Panc1 (cell line): ENCODE measurements around the gene MTHFS. TPM values are rescaled to one million over a fixed set of nuclear protein-coding genes. Genes with fewer than 3 reads are reported as not detected.

Source experiments
- ATAC-seq: fragments of 200-7000 bp; cut with Tn5 transposase; 2 replicates; pipeline ENCODE4 v1.9.1; 2020; ENCODE audit warnings: mild to moderate bottlenecking, moderate library complexity
- BruUV-seq: library from RNA; stranded (reverse); fragments of 400-500 nt; replicated peaks from 2 replicates; lab custom pipeline; 2021; lab: Mats Ljungman, UMichigan
- CTCF ChIA-PET: fragments of 300-600 bp; sonication (Branson Sonifier 250); formaldehyde crosslinking; loops from one replicate; lab custom pipeline; 2022; ENCODE audit warnings: antibody characterized with exemption; lab: Charles Lee
- POLR2A ChIA-PET: fragments of 300-600 bp; sonication (Branson Sonifier 250); formaldehyde crosslinking; loops from one replicate; lab custom pipeline; 2022; ENCODE audit warnings: antibody characterized with exemption; lab: Charles Lee
- DNase-seq: peaks from one replicate; pipeline ENCODE4 v3.0.0-alpha.2; 2010; ENCODE audit warnings: low read depth, low spot score
- H3K27ac ChIP-seq: 2 replicates; pipeline ENCODE4 v1.5.1; 2011; ENCODE audit warnings: mild to moderate bottlenecking, low read length, inconsistent platforms
- H3K27me3 ChIP-seq: fragments of 200-500 bp; sonication (Bioruptor generic); 2 replicates; pipeline ENCODE4 v1.6.0; 2014; ENCODE audit warnings: low read length, inconsistent platforms; ENCODE audit not compliant: control insufficient read depth, insufficient read depth
- H3K36me3 ChIP-seq: fragments of 200-500 bp; sonication (Bioruptor generic); 2 replicates; pipeline ENCODE4 v1.5.1; 2014; ENCODE audit warnings: inconsistent platforms, mild to moderate bottlenecking, low read length, moderate library complexity; ENCODE audit not compliant: control insufficient read depth, insufficient read depth
- H3K4me1 ChIP-seq: 2 replicates; pipeline ENCODE4 v1.5.1; 2011; ENCODE audit warnings: inconsistent platforms, mild to moderate bottlenecking, low read length, moderate library complexity; ENCODE audit not compliant: control insufficient read depth, insufficient read depth
- H3K4me3 ChIP-seq, 2 experiments: 2 replicates each; pipeline ENCODE4 v1.5.1; 2011 to 2012; ENCODE audit warnings: low read depth in 2 of 2, low read length in 2 of 2, mild to moderate bottlenecking in 2 of 2, inconsistent platforms in 1 of 2, moderate library complexity in 1 of 2
- H3K9me3 ChIP-seq: fragments of 200-500 bp; sonication (Bioruptor generic); 2 replicates; pipeline ENCODE4 v1.5.1; 2014; ENCODE audit warnings: low read depth, mild to moderate bottlenecking, inconsistent platforms, low read length, moderate library complexity; ENCODE audit not compliant: control insufficient read depth, insufficient read depth
- POLR2AphosphoS5 ChIP-seq: IDR thresholded peaks from 2 replicates; pipeline ENCODE4 v1.6.1; 2012; ENCODE audit warnings: mild to moderate bottlenecking, low read depth, low read length, moderate library complexity
- REST ChIP-seq, 2 experiments: IDR thresholded peaks; 2 replicates each; pipeline ENCODE4 v1.6.1; 2011 to 2012; ENCODE audit warnings: low read depth in 2 of 2, control low read depth in 1 of 2, low read length in 1 of 2, mild to moderate bottlenecking in 1 of 2, moderate library complexity in 1 of 2; ENCODE audit not compliant: insufficient read depth in 1 of 2
- SIN3A ChIP-seq: IDR thresholded peaks from 2 replicates; pipeline ENCODE4 v1.6.1; 2012; ENCODE audit warnings: low read depth, mild to moderate bottlenecking, low read length, moderate library complexity, borderline replicate concordance; ENCODE audit not compliant: insufficient read depth
- TCF7L2 ChIP-seq: IDR thresholded peaks from 2 replicates; pipeline ENCODE4 v1.6.1; 2011; ENCODE audit warnings: mild to moderate bottlenecking, low read depth, low read length, inconsistent platforms
- in situ Hi-C: cut with HindIII; loops from 2 replicates; pipeline ENCODE4 v1.10.0; 2016; ENCODE audit warnings: low sequenced_read_pairs, low pct_unique_long_range_greater_than_20kb
- intact Hi-C: fragments of 100-400 bp; cut with micrococcal nuclease; formaldehyde crosslinking; loops from one replicate; pipeline ENCODE4 v1.10.0; 2022; ENCODE audit not compliant: unreplicated experiment
- total RNA-seq: library from RNA; stranded (reverse); gene quantifications from one replicate; pipeline ENCODE4 v1.2.1, GENCODE V29; 2021; ENCODE audit not compliant: unreplicated experiment
- TF ChIP-seq, protein P1 (sequence below): fragments of 450-650 bp; IDR thresholded peaks from 2 replicates; pipeline ENCODE4 v1.5.1; 2017; ENCODE audit warnings: mild to moderate bottlenecking

The MTHFS gene
- total RNA-seq, 1 experiment from 2014 or later = 50.0 TPM

DNA sequence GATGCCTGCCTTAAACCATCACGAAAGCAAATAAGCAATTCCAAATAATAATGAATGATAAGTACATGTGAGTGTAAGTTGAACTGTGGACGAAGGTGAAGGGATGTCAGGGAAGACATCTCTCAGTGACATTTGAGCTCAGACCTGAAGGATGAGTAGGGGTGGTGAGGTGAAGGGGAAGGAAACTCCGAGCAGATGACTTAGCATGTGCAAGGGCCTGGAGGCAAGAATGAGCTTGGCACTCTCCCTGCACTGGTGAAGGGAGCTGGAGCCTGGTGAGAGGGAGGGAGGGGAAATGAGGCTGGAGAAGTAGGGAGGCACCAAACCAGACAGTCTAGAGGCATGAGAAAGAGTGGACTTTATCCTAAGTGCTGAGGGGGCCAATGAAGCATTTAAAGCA, 84.3 kb downstream of the MTHFS start:
- H3K4me3 ChIP-seq = no peak overlapping the region
- no peak for ATAC-seq
- no peak for DNase-seq
- no peak for TF ChIP-seq POLR2AphosphoS5
- no peak for TF ChIP-seq REST (IDR thresholded peaks at IDR 0.05; ENCODE audit: insufficient read depth in 1 of 2, low read depth in 2 of 2, low read length in 1 of 2)
- TF ChIP-seq SIN3A = no peak
- TF ChIP-seq, protein P1, sequence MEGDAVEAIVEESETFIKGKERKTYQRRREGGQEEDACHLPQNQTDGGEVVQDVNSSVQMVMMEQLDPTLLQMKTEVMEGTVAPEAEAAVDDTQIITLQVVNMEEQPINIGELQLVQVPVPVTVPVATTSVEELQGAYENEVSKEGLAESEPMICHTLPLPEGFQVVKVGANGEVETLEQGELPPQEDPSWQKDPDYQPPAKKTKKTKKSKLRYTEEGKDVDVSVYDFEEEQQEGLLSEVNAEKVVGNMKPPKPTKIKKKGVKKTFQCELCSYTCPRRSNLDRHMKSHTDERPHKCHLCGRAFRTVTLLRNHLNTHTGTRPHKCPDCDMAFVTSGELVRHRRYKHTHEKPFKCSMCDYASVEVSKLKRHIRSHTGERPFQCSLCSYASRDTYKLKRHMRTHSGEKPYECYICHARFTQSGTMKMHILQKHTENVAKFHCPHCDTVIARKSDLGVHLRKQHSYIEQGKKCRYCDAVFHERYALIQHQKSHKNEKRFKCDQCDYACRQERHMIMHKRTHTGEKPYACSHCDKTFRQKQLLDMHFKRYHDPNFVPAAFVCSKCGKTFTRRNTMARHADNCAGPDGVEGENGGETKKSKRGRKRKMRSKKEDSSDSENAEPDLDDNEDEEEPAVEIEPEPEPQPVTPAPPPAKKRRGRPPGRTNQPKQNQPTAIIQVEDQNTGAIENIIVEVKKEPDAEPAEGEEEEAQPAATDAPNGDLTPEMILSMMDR = no peak
- TF ChIP-seq TCF7L2 = no peak
- POLR2A ChIA-PET = no interaction called here
- in situ Hi-C loops = no loop called here
- intact Hi-C loops = no loop called here
- CTCF ChIA-PET = no interaction called here
- BruUV-seq = no TSS peak
- no peak overlapping the region for H3K27ac ChIP-seq
- H3K4me1 ChIP-seq = no peaks in the 10 kb centered on the region
- H3K27me3 ChIP-seq = no peaks in the 10 kb centered on the region
- H3K9me3 ChIP-seq = no peaks in the 10 kb centered on the region
- no peaks in the 10 kb centered on the region for H3K36me3 ChIP-seq

- CTCF ChIA-PET = no interaction called here
- DNase-seq (no peak), ATAC-seq (no peak)
- in situ Hi-C loops = no loop called here
- POLR2A ChIA-PET = no interaction called here
- Histone ChIP-seq H3K27me3 (no peaks in the 10 kb centered on the region), H3K4me1 (no peaks in the 10 kb centered on the region), H3K36me3 (no peaks in the 10 kb centered on the region), H3K4me3 (no peak overlapping the region), H3K9me3 (no peaks in the 10 kb centered on the region), H3K27ac (no peak overlapping the region)
- intact Hi-C loops = no loop called here
- TF ChIP-seq REST (IDR thresholded peaks at IDR 0.05; ENCODE audit: insufficient read depth in 1 of 2, low read depth in 2 of 2, low read length in 1 of 2) (no peak), SIN3A (no peak), TCF7L2 (no peak), POLR2AphosphoS5 (no peak)
- TF ChIP-seq, protein P1 = no peak
- BruUV-seq = no TSS peak
These were observed 85.1 kb downstream of the MTHFS start for GRCh38 chr15:79811406-79812405.
